NK-92 treated with Interleukin-12 subunit alpha and Interleukin-12 subunit beta, amount 100 ng/mL, for 24 hours (cell line): ENCODE results near the gene PPP5C.
"Not testable (repeated sequence)": the region's sequence is repeated elsewhere in the genome, so short reads cannot be mapped to it uniquely, and the experiment has no call there.

Experiments used
- DNase-seq: peaks from one replicate; lab custom pipeline; 2025; lab: John Stamatoyannopoulos, UW

PPP5C gene

DNA sequence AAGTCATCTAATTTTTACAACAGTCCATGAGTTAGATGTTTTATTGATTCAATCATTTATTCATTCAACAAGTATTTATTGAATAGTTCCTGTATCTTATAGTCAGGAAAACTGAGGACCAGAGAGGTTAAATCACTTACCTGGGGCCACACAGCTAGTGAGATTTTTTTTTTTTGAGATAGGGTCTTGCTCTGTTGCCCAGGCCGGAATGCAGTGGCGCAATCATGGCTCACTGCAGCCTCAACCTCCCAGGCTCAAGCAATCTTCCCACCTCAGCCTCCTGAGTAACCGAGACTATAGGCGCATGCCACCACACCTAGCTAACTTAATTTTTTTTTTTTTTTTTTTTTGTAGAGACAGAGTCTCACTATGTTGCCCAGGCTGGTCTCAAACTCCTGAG, 88.8 kb downstream of the PPP5C start:
- not testable (repeated sequence) for DNase-seq
